HG02870 (cell line): ENCODE measurements around the gene NLRX1.
"Not testable (repeated sequence)": the region's sequence is repeated elsewhere in the genome, so short reads cannot be mapped to it uniquely, and the experiment has no call there.

ENCODE experiments used
- ATAC-seq: cut with Tn5 transposase; IDR thresholded peaks from one replicate; pipeline ENCODE4 v1.9.1; 2021; ENCODE audit warnings: mild to moderate bottlenecking, moderate library complexity; ENCODE audit not compliant: unreplicated experiment

The NLRX1 gene

GRCh38 chr11:119205574-119206510 is 37.3 kb downstream of the NLRX1 start, which contains the start of gene CBL:
TSS of gene CBL (plus strand) at chr11:119206339. CDS start at chr11:119206418, 79 bp downstream.
- ATAC-seq, result peak; percentile 72

GRCh38 chr11:119206511-119207414 is 38.2 kb downstream of the NLRX1 start:
- ATAC-seq, result peak; percentile 16

- ATAC-seq, result no peak
Measured at GRCh38 chr11:119207415-119207960, 39.0 kb downstream of the NLRX1 start.

- ATAC-seq, result no peak
Measured at GRCh38 chr11:119209186-119209585, 40.7 kb downstream of the NLRX1 start.

- no peak for ATAC-seq
Measured at GRCh38 chr11:119210050-119210449, 41.5 kb downstream of the NLRX1 start.

- ATAC-seq, result no peak
Measured at GRCh38 chr11:119218141-119218878, 49.8 kb downstream of the NLRX1 start.

- ATAC-seq, result no peak
Measured at GRCh38 chr11:119222308-119222707, 53.8 kb downstream of the NLRX1 start.

GRCh38 chr11:119222891-119223290 is 54.4 kb downstream of the NLRX1 start:
- ATAC-seq, result no peak

- ATAC-seq, result no peak
Measured at GRCh38 chr11:119223856-119224255, 55.3 kb downstream of the NLRX1 start.

- not testable (repeated sequence) for ATAC-seq
Measured at GRCh38 chr11:119228535-119229287, 60.2 kb downstream of the NLRX1 start.

GRCh38 chr11:119229288-119229672 is 60.8 kb downstream of the NLRX1 start:
- no peak for ATAC-seq

- no peak for ATAC-seq
Measured at GRCh38 chr11:119229741-119230140, 61.2 kb downstream of the NLRX1 start.
